Keratinocyte (primary cell): ENCODE data around the gene TSC1.

Experiments used
- CTCF ChIP-seq, 3 experiments: IDR thresholded peaks in 1 of 3; conservative IDR thresholded peaks in 1 of 3; optimal IDR thresholded peaks in 1 of 3; 2 replicates in 2 of 3; 3 replicates in 1 of 3; pipeline versions ENCODE3 to v1.5.1; 2011; ENCODE audit warnings: low read length in 3 of 3, mild to moderate bottlenecking in 3 of 3, moderate library complexity in 2 of 3, control low read depth in 1 of 3, inconsistent platforms in 1 of 3; ENCODE audit not compliant: insufficient read depth in 2 of 3; ENCODE audit errors: extremely low read depth in 1 of 3
- EZH2 ChIP-seq: IDR thresholded peaks from one replicate; pipeline ENCODE4 v1.6.1; 2012; ENCODE audit warnings: inconsistent platforms, mild to moderate bottlenecking, low read length, moderate library complexity

- no peak for TF ChIP-seq CTCF (optimal IDR thresholded peaks at IDR 0.05 in 1 of 3, IDR thresholded peaks at IDR 0.05 in 1 of 3, conservative IDR thresholded peaks at IDR 0.05 in 1 of 3; ENCODE audit: extremely low read depth in 1 of 3, insufficient read depth in 2 of 3, low read length in 3 of 3)
- no peak for TF ChIP-seq EZH2
These were observed 85.7 kb downstream of the TSC1 start for GRCh38 chr9:132858751-132859150.
